Bronchial epithelial cell (primary cell): ENCODE results near the gene MYO7A. TPM values are rescaled to one million over a fixed set of nuclear protein-coding genes. Genes with fewer than 3 reads are reported as not detected.

Source experiments
- DNase-seq: peaks from one replicate; pipeline ENCODE4 v3.0.0-alpha.2; 2010; ENCODE audit warnings: low read depth
- FAIRE-seq: peaks from 2 replicates; lab custom pipeline; 2011; peaks lifted over from hg19 to GRCh38; lab: Jason Lieb, UNC
- H3K27me3 ChIP-seq: 2 replicates; pipeline ENCODE4 v1.5.1; 2011; ENCODE audit warnings: low read length; ENCODE audit not compliant: control insufficient read depth, insufficient read depth
- H3K36me3 ChIP-seq: 2 replicates; pipeline ENCODE4 v1.5.1; 2011; ENCODE audit warnings: low read length; ENCODE audit not compliant: control insufficient read depth, insufficient read depth
- H3K4me3 ChIP-seq: 2 replicates; pipeline ENCODE4 v1.5.1; 2011; ENCODE audit warnings: mild to moderate bottlenecking, low read depth, low read length, control low read depth
- CTCF ChIP-seq: IDR thresholded peaks from 2 replicates; pipeline ENCODE4 v1.5.1; 2011; ENCODE audit warnings: mild to moderate bottlenecking, moderate library complexity, low read length, control low read depth, inconsistent platforms; ENCODE audit not compliant: insufficient read depth, severe bottlenecking
- total RNA-seq: library from RNA; depleted of rRNA; stranded (reverse); fragments of >200 nt; gene quantifications from 2 replicates; pipeline ENCODE4 v1.2.1, GENCODE V29; 2014

Gene MYO7A
- total RNA-seq, 1 donor from 2014 or later, result under 0.01 TPM

DNA sequence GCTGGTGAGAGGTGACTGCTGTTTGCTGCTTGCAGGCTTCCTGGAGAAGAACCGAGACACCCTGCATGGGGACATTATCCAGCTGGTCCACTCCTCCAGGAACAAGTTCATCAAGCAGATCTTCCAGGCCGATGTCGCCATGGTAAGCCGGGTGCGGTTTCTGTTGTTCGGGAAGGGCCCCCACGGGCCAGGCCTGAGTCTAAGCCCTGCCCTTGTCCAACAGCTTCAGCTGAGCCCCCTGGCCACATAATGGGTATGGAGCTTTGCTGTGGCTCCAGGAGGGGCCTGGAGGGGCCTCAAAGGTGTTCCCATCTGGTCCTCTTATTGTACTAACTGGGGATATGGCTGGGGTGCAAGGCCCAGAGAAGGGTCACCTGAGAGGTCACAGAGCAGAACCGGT, 38.0 kb downstream of the MYO7A start:
- FAIRE-seq, result no peak
- Histone ChIP-seq H3K36me3 (no peaks in the 10 kb centered on the region), H3K4me3 (no peak overlapping the region), H3K27me3 (no peaks in the 10 kb centered on the region)
- no peak for DNase-seq
- TF ChIP-seq CTCF, result no peak

DNA sequence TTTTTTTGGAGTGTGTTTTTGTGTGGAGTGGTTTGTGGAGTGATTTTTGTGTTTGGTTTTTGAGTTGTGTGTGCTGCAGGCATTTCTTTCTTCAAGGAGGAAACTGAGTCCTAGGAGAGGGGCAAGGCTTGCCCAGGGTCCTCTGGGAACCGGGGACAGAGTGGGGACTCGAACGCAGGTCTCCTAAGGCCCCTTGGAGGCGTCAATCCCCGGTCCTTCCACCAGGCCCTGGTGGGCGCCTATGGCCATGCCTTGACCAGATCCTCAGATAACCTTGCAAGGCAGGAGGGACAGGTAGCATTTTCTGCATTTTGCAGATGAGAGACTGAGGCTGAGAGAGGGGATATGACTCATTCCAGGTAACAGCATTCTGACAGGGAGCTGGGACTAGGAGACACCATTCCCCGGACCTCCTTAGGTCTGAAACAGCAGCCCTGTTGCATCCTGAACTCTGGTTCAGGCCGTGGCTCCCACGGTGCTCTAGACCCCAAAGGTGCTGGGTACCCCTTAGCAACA, 39.1 kb downstream of the MYO7A start:
- H3K36me3 ChIP-seq, result no peaks in the 10 kb centered on the region
- no peaks in the 10 kb centered on the region for H3K27me3 ChIP-seq
- DNase-seq (peak; percentile 10), FAIRE-seq (no peak)
- TF ChIP-seq CTCF, result no peak
- H3K4me3 ChIP-seq, result no peak overlapping the region

DNA sequence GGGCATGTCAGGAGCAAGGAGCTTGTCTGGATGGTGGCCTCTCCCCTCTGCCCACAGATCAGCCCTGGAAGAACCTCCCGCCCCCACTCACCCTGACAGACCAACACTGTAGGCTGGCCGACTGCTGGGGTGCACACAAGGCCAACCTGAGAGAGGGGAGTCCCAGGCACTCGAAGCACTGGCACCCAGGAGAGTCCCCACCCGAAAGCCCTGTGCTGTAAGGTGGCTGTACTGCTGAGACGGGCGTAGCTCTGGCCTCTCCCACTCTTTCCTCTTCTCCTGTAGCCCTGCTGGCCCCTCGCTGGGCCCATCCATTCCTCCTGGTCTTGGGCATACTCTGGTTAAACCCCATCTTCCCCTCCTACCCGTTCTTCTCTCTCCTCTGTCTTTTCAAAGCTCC, 39.7 kb downstream of the MYO7A start:
- TF ChIP-seq CTCF, result no peak
- H3K27me3 ChIP-seq, result no peaks in the 10 kb centered on the region
- no peak overlapping the region for H3K4me3 ChIP-seq
- DNase-seq (no peak), FAIRE-seq (no peak)
- H3K36me3 ChIP-seq, result no peaks in the 10 kb centered on the region

GRCh38 chr11:77170107-77170506, 42.1 kb downstream of the MYO7A start:
- DNase-seq (peak; percentile 12), FAIRE-seq (no peak)
- Histone ChIP-seq H3K27me3 (no peaks in the 10 kb centered on the region), H3K4me3 (no peak overlapping the region), H3K36me3 (no peaks in the 10 kb centered on the region)
- no peak for TF ChIP-seq CTCF

- FAIRE-seq, result no peak
- Histone ChIP-seq H3K4me3 (no peak overlapping the region), H3K27me3 (no peaks in the 10 kb centered on the region), H3K36me3 (no peaks in the 10 kb centered on the region)
- no peak for DNase-seq
- TF ChIP-seq CTCF, result no peak
Observed at GRCh38 chr11:77171254-77171653, 43.2 kb downstream of the MYO7A start.

GRCh38 chr11:77171885-77172665, 44.0 kb downstream of the MYO7A start:
- Histone ChIP-seq H3K4me3 (no peak overlapping the region), H3K36me3 (no peaks in the 10 kb centered on the region), H3K27me3 (no peaks in the 10 kb centered on the region)
- TF ChIP-seq CTCF, result no peak
- FAIRE-seq (no peak), DNase-seq (no peak)
